OCI-LY7 (cell line): ENCODE results near the gene SGSM2. TPM values are rescaled to one million over a fixed set of nuclear protein-coding genes. Genes with fewer than 3 reads are reported as not detected.
A peak's percentile ranks its signal among the peaks of the same experiment; 100 is the strongest.

Source experiments
- BruUV-seq: library from RNA; stranded (reverse); fragments of 400-500 nt; replicated peaks from 2 replicates; lab custom pipeline; 2021; lab: Mats Ljungman, UMichigan
- CTCF ChIA-PET: fragments of 300-600 bp; sonication (Branson Sonifier 250); formaldehyde crosslinking; loops from one replicate; lab custom pipeline; 2022; ENCODE audit warnings: antibody characterized with exemption; ENCODE audit not compliant: unreplicated experiment; lab: Charles Lee
- POLR2A ChIA-PET: fragments of 300-600 bp; sonication (Branson Sonifier 250); formaldehyde crosslinking; loops from one replicate; lab custom pipeline; 2022; ENCODE audit warnings: antibody characterized with exemption; lab: Charles Lee
- DNase-seq: peaks from one replicate; pipeline ENCODE4 v3.0.0-alpha.2; 2015; ENCODE audit warnings: low spot score
- H2AFZ ChIP-seq: fragments of 200-600 bp; sonication (generic), shearing (Covaris generic); 2 replicates; pipeline ENCODE4 v1.6.1; 2014; ENCODE audit warnings: mild to moderate bottlenecking, antibody characterized with exemption, low read length, moderate library complexity
- H3K27ac ChIP-seq: fragments of 200-600 bp; sonication (generic); 2 replicates; pipeline ENCODE4 v1.5.1; 2014; ENCODE audit warnings: mixed run types, low read depth, mild to moderate bottlenecking, moderate library complexity, low read length, inconsistent platforms; ENCODE audit not compliant: poor library complexity, severe bottlenecking
- H3K36me3 ChIP-seq: fragments of 200-600 bp; sonication (generic); 2 replicates; pipeline ENCODE4 v1.6.1; 2014; ENCODE audit warnings: mild to moderate bottlenecking, antibody characterized with exemption, low read length, moderate library complexity, mixed read lengths; ENCODE audit not compliant: insufficient read depth
- H3K4me1 ChIP-seq: fragments of 200-600 bp; sonication (generic); 2 replicates; pipeline ENCODE4 v1.5.1; 2014; ENCODE audit warnings: mild to moderate bottlenecking, low read length; ENCODE audit not compliant: insufficient read depth, poor library complexity, severe bottlenecking
- H3K4me2 ChIP-seq: fragments of 200-600 bp; sonication (generic); 2 replicates; pipeline ENCODE4 v1.6.1; 2014; ENCODE audit warnings: mild to moderate bottlenecking, low read length
- H3K4me3 ChIP-seq: fragments of 200-600 bp; sonication (generic); 2 replicates; pipeline ENCODE4 v1.5.1; 2014; ENCODE audit warnings: mild to moderate bottlenecking, low read depth, low read length; ENCODE audit not compliant: poor library complexity, severe bottlenecking
- H3K79me2 ChIP-seq: fragments of 200-600 bp; sonication (generic); 2 replicates; pipeline ENCODE4 v1.6.1; 2016; ENCODE audit warnings: low read depth, mild to moderate bottlenecking, low read length, moderate library complexity, mixed read lengths; ENCODE audit not compliant: insufficient read depth
- H3K9me2 ChIP-seq: fragments of 200-600 bp; sonication (generic); 2 replicates; pipeline ENCODE4 v1.6.1; 2016; ENCODE audit warnings: mild to moderate bottlenecking, low read length, mixed read lengths; ENCODE audit not compliant: insufficient read depth
- H3K9me3 ChIP-seq: fragments of 200-600 bp; sonication (generic); 2 replicates; pipeline ENCODE4 v1.6.1; 2014; ENCODE audit warnings: mild to moderate bottlenecking, mixed run types, low read length, mixed read lengths
- H4K20me1 ChIP-seq: fragments of 200-600 bp; sonication (generic); 2 replicates; pipeline ENCODE4 v1.6.1; 2014; ENCODE audit warnings: mild to moderate bottlenecking, antibody characterized with exemption, low read length, moderate library complexity, mixed read lengths; ENCODE audit not compliant: insufficient read depth
- EZH2phosphoT487 ChIP-seq: fragments of 200-600 bp; sonication (generic); IDR thresholded peaks from 2 replicates; pipeline ENCODE4 v1.6.1; 2018; ENCODE audit warnings: low read depth, borderline replicate concordance, mild to moderate bottlenecking, mixed run types, antibody characterized with exemption, low read length, moderate library complexity, mixed read lengths
- intact Hi-C: fragments of 100-400 bp; cut with micrococcal nuclease; formaldehyde crosslinking; loops from one replicate; pipeline ENCODE4 v1.10.0; 2022; ENCODE audit not compliant: unreplicated experiment
- total RNA-seq, 2 experiments: library from RNA; depleted of rRNA in 1 of 2; stranded (reverse); fragments of >200 nt in 1 of 2; shearing (Covaris generic) in 1 of 2; gene quantifications; 2 replicates each; pipeline ENCODE4 v1.2.3, GENCODE V29; 2014 to 2022
- TF ChIP-seq, protein P1 (sequence below): fragments of 200-600 bp; sonication (generic); conservative IDR thresholded peaks from 2 replicates; pipeline ENCODE4 v1.5.1; 2014; ENCODE audit warnings: mild to moderate bottlenecking, antibody characterized with exemption, low read length, moderate library complexity, mixed read lengths

Gene SGSM2
- total RNA-seq, 2 experiments from 2014 or later: 44.0 to 50.6 TPM

DNA sequence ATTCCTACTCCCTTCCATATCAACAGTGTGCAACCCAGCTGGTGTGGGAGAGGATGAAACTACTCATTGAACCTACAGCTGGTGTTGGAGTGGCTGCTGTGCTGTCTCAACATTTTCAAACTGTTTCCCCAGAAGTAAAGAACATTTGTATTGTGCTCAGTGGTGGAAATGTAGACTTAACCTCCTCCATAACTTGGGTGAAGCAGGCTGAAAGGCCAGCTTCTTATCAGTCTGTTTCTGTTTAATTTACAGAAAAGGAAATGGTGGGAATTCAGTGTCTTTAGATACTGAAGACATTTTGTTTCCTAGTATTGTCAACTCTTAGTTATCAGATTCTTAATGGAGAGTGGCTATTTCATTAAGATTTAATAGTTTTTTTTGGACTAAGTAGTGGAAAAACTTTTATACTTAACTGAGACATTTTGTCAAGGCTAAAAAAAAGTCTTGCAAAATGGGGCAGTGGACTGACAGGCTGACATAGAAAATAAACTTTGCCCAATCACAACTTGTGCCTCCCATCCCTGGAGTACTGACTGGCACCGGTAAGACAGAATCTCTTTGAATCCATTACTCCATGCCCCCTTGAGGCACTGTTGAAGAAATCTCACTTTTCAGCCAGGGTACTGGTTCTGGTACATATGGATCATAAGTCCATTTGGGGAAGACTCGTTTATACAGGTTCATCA is 13.5 kb upstream of the SGSM2 start:
- DNase-seq: no peak
- BruUV-seq: TSS peak; percentile 65
- peaks cover 84% of the 10 kb centered on the region for H3K36me3 ChIP-seq
- TF ChIP-seq EZH2phosphoT487: no peak
- TF ChIP-seq, protein P1, sequence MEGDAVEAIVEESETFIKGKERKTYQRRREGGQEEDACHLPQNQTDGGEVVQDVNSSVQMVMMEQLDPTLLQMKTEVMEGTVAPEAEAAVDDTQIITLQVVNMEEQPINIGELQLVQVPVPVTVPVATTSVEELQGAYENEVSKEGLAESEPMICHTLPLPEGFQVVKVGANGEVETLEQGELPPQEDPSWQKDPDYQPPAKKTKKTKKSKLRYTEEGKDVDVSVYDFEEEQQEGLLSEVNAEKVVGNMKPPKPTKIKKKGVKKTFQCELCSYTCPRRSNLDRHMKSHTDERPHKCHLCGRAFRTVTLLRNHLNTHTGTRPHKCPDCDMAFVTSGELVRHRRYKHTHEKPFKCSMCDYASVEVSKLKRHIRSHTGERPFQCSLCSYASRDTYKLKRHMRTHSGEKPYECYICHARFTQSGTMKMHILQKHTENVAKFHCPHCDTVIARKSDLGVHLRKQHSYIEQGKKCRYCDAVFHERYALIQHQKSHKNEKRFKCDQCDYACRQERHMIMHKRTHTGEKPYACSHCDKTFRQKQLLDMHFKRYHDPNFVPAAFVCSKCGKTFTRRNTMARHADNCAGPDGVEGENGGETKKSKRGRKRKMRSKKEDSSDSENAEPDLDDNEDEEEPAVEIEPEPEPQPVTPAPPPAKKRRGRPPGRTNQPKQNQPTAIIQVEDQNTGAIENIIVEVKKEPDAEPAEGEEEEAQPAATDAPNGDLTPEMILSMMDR: no peak
- H3K79me2 ChIP-seq: no peaks in the 10 kb centered on the region; the same call in 1 of the 2 replicates
- no peak overlapping the region for H3K4me2 ChIP-seq
- no peak overlapping the region for H3K27ac ChIP-seq
- no peaks in the 10 kb centered on the region for H3K4me1 ChIP-seq
- intact Hi-C loops: no loop called here
- no peaks in the 10 kb centered on the region for H3K9me2 ChIP-seq
- no peaks in the 10 kb centered on the region for H3K9me3 ChIP-seq
- CTCF ChIA-PET: interaction anchor here (0.5 kb wide), 1 partner anchor 271 kb away, joined by 3 read pairs; no protein-coding TSS in a partner anchor
- no peak overlapping the region for H2AFZ ChIP-seq
- POLR2A ChIA-PET: no interaction called here
- no peak overlapping the region for H3K4me3 ChIP-seq
- no peaks in the 10 kb centered on the region; the same call in 1 of the 2 replicates for H4K20me1 ChIP-seq

DNA sequence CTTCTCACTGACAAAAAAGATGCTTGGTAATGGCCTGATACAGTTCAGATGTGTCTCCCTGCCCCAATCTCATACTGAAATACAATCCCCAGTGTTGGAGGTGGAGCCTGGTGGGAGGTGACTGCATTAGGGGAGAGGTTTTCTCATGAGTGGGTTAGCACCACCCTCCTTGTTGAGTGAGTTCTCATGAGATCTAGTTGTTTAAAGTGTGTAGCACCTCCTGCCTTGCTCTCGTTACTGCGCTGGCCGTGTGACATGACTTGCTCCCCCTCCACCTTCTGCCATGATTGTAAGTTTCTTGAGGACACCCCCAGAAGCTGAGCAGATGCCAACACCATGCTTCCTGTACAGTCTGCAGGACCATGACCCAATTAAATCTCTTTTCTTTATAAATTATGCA is 6.0 kb upstream of the SGSM2 start:
- Histone ChIP-seq H3K9me3 (no peaks in the 10 kb centered on the region), H3K4me2 (no peak overlapping the region), H3K27ac (no peak overlapping the region), H3K9me2 (no peaks in the 10 kb centered on the region), H3K4me3 (no peak overlapping the region), H3K4me1 (peaks cover 19% of the 10 kb centered on the region), H3K79me2 (peaks cover 55% of the 10 kb centered on the region), H2AFZ (no peak overlapping the region), H4K20me1 (peaks cover 10% of the 10 kb centered on the region), H3K36me3 (peaks cover 98% of the 10 kb centered on the region)
- DNase-seq: no peak
- CTCF ChIA-PET: no interaction called here
- no TSS peak for BruUV-seq
- intact Hi-C loops: no loop called here
- POLR2A ChIA-PET: interaction anchor here (1.1 kb wide), 1 partner anchor 27 kb away, joined by 3 read pairs; the partner anchor contains the start of genes SMG6 and SRR
- TF ChIP-seq, protein P1: no peak
- TF ChIP-seq EZH2phosphoT487: no peak
